LNCAP (cell line): Measurements from ENCODE around the gene LGI2.

ENCODE experiments used
- TF ChIP-seq, protein P1 (sequence below): fragments of 450-650 bp; IDR thresholded peaks from 2 replicates; pipeline ENCODE4 v1.5.1; 2017; ENCODE audit warnings: mild to moderate bottlenecking

The LGI2 gene

DNA sequence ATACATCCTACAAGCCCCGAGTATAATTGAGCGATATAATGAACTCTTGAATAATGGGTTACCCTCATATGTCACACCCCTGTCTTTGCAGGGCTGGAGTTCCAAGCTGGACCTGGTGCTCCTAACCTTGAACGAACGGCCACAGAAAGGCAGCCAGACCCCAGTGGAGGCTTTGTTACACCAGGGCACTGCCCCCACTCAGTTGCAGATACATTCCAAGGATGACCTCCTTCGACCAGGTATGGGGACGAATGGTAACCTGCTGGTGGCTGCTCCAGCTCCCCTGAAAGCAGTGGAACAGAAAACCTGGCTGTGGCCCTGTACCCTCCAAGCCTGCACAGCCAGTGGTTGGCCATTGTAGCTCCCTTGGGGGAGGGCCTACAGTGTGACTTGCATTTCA lies 61.3 kb downstream of the LGI2 start:
- TF ChIP-seq, protein P1, sequence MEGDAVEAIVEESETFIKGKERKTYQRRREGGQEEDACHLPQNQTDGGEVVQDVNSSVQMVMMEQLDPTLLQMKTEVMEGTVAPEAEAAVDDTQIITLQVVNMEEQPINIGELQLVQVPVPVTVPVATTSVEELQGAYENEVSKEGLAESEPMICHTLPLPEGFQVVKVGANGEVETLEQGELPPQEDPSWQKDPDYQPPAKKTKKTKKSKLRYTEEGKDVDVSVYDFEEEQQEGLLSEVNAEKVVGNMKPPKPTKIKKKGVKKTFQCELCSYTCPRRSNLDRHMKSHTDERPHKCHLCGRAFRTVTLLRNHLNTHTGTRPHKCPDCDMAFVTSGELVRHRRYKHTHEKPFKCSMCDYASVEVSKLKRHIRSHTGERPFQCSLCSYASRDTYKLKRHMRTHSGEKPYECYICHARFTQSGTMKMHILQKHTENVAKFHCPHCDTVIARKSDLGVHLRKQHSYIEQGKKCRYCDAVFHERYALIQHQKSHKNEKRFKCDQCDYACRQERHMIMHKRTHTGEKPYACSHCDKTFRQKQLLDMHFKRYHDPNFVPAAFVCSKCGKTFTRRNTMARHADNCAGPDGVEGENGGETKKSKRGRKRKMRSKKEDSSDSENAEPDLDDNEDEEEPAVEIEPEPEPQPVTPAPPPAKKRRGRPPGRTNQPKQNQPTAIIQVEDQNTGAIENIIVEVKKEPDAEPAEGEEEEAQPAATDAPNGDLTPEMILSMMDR: no peak

DNA sequence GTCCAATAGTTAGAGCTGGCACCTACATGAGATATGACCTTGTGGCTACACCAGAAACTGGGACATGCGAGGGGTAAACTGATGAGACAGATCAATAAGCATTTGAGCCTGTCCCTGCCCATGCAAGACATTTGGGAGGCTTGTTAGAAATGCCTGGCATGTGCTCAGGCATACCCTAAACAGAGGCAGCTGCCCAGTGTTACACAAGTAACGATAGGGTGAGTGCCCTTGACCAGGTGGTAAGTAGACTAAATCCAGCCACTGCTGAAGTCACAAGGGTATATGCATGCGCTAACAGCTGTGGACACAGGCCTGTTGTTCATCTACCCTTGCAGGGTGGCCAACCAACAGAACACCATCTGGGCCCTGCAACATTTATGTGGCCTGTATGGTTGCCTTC lies 61.8 kb downstream of the LGI2 start:
- TF ChIP-seq, protein P1: no peak

DNA sequence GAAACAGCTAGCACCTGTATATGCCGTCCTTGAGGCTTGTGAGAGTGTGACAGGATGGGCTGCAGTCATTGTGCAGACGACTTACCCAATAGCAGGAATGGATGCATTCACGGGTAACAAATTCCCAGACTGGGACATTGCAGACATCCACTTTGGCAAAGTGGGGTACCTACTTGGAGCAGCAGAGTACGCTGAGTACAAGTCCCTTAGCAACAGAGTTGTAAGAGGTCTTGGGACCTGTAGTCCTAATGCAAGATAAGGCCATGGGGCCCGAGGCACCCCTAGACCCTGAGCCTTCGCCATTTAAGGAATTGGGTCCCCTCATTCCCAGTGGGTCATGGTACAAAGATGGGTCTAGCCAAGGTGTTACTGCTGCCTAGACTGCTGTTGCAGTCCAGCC lies 62.5 kb downstream of the LGI2 start:
- TF ChIP-seq, protein P1: no peak

DNA sequence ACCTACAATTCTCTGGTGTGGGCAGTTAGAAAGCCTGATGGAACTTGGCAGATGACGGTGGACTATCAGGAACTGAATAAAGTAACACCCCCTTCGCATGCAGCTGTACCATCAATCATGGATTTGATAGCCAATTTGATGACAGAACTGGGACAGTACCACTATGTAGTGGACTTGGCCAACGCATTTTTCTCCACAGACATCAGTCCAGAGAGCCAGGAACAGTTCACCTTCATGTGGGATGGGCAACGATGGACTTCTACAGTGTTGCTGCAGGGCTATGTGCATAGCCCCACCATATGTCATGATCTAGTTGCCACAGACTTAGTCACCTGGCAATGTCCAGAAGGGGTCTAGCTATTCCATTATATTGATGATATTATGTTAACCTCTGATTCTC lies 63.4 kb downstream of the LGI2 start:
- TF ChIP-seq, protein P1: no peak

DNA sequence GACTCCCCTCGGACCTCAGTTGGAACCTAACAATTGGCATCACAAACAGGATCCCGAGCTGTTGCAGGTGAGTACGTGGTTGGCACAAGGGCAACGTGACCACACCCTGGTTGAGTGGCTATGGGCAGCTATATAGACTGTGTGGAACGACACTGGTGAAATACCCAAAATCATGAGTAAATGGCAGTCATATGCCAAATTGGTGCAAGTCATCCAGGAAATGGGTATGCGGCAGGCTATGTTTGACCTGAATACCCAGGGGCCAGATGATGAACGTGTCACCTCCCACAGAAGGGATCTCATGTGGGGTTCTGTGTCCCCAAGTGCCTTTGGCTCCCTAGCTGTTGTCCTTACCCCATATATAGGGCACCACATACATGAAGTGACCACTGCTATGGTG lies 64.7 kb downstream of the LGI2 start:
- TF ChIP-seq, protein P1: no peak

DNA sequence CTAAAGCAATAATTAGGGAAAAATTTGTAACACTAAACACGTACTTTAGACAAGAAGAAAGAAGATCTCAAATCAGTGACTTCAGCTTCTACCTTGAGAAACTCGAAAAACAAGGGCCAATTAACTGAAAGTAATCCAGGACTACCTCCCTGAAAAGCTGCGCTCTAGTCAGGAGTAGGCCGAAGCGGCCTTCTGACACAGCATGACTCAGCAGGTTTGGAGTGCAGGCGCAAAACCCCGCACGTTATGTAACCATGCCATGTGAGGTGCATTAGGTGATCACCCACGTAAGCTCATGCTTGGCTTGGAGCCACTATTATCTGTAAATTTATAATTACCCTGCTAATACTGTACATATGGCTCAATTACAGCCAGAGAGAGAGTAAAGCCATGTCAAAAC lies 65.1 kb downstream of the LGI2 start:
- TF ChIP-seq, protein P1: no peak

DNA sequence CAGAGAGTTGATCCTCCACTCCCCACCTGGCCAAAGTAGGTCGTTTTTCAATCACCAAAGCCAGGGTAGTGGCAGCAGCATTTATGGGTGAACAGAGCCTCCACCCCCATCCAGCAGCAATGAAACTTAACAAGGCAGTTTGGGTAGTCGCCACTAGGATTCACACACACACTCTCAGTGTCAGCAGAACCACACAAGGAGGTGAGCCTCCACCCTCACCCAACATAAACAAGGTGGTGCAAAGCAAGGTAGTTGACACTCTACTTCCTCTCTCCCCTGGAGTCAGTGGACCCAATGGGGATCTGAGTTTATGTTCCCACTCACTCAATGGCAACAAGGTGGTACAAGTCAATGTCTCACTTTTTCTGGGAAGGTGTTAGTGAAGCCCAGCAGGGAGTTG lies 67.5 kb downstream of the LGI2 start:
- TF ChIP-seq, protein P1: no peak

DNA sequence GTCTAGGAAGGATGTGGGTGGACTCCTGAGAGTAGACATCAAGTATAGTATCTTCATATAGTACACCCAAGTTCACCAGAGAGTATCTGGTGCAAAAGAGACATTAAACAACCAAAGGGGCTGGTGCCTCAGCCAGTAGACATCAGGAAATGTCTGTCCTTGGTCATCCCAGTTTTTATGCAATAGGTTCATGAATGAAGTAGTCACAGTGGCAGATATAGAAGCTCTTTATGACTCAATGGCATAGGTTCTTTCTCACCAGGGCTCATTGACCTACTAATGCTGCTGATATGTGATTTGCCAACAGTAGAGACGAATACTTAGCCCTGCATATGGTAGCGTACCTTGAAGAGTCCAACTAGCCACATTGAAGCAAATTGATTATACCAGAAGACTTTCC lies 72.9 kb downstream of the LGI2 start:
- TF ChIP-seq, protein P1: no peak
